ENCODE measurements around the gene KIRREL3.

The KIRREL3 gene

GRCh38 chr11:126417091-126417862, 583.3 kb downstream of the KIRREL3 start:
- no peaks in the 10 kb centered on the region for H3K9me3 ChIP-seq (ENCODE audit: low read depth, low read length)
- peaks cover 10% of the 10 kb centered on the region for H3K36me3 ChIP-seq (ENCODE audit: insufficient read depth, low read length)
- TF ChIP-seq FOXP2 (optimal IDR thresholded peaks at IDR 0.05; ENCODE audit: control extremely low read depth, extremely low read length, insufficient read depth) (no peak), POLR2AphosphoS5 (IDR thresholded peaks at IDR 0.05; ENCODE audit: borderline replicate concordance, low read depth, low read length) (no peak), EZH2 (IDR thresholded peaks at IDR 0.05) (no peak)
- no peak overlapping the region for H3K27ac ChIP-seq
- DNase-seq (ENCODE audit: low read depth, low spot score), result no peak
- no peak overlapping the region for H3K4me3 ChIP-seq
- no peak overlapping the region for H3K9ac ChIP-seq (ENCODE audit: insufficient read length)

- no peak overlapping the region for H3K4me3 ChIP-seq
- H3K36me3 ChIP-seq (ENCODE audit: insufficient read depth, low read length), result peaks cover 10% of the 10 kb centered on the region
- H3K27ac ChIP-seq, result no peak overlapping the region
- H3K9me3 ChIP-seq (ENCODE audit: low read depth, low read length), result no peaks in the 10 kb centered on the region
- TF ChIP-seq EZH2 (IDR thresholded peaks at IDR 0.05), result no peak
- no peak for TF ChIP-seq FOXP2 (optimal IDR thresholded peaks at IDR 0.05; ENCODE audit: control extremely low read depth, extremely low read length, insufficient read depth)
- TF ChIP-seq POLR2AphosphoS5 (IDR thresholded peaks at IDR 0.05; ENCODE audit: borderline replicate concordance, low read depth, low read length), result no peak
- DNase-seq (ENCODE audit: low read depth, low spot score), result no peak
- no peak overlapping the region for H3K9ac ChIP-seq (ENCODE audit: insufficient read length)
Measured at GRCh38 chr11:126416542-126417090, 584.0 kb downstream of the KIRREL3 start.

DNA sequence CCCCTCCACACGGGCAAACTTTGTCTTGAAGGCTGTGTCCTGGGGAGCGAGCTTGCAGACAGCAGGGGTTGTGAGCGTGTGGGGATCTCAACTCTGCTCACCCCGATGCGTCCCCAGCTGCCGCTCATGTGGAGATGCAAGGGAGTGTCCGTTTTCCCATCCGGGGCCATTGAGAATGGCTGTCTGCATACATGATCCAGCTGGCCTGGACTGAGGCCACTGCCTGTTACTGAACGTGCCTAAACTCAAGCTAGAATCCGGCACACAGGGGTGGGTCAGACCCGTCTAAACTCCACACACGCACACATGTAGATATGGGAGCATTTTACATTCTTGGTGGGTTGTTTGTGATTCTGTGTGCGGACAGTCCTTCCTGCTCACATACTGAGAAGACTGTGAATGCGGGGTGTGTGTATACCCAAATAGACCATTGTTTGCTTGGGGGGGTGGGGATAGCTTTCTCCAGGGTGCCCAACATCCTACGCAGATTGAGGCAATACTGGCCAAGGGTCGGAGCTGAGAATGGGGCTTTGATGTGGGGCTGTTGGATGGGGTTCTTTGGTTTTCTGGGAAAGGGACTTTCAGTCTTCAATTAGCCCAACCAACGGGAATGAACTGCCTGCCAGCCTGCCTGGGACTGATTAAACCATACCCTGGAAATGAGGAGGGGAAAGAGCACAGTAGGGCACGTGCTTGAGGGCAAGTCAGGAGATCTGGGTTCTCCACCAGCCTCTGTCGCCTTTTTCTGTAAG, 584.7 kb downstream of the KIRREL3 start:
- Histone ChIP-seq H3K27ac (no peak overlapping the region), H3K9me3 (ENCODE audit: low read depth, low read length) (no peaks in the 10 kb centered on the region), H3K36me3 (ENCODE audit: insufficient read depth, low read length) (peaks cover 10% of the 10 kb centered on the region), H3K9ac (ENCODE audit: insufficient read length) (no peak overlapping the region), H3K4me3 (no peak overlapping the region)
- DNase-seq (ENCODE audit: low read depth, low spot score), result no peak
- TF ChIP-seq EZH2 (IDR thresholded peaks at IDR 0.05), result no peak

DNA sequence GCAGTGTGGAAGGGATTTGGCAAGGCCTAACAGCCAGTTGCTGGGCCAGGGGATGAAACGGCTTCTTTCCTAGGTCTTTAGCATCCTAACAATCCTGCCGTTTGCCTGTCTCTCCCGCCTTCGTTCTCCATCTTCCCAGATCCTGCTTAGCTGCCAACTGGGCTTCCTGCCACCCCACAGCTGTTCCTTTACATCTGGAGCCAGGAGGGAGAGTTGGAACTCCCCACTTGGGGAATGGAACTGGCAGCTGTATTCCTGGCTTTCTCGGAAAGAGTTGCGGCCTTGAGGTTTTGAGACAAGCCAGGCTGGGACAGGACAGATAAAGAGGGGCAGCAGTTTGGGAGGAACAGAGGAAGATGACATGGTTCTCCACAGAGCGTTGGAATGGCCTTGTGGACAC, 585.4 kb downstream of the KIRREL3 start:
- Histone ChIP-seq H3K36me3 (ENCODE audit: insufficient read depth, low read length) (peaks cover 13% of the 10 kb centered on the region), H3K9me3 (ENCODE audit: low read depth, low read length) (no peaks in the 10 kb centered on the region), H3K27ac (no peak overlapping the region), H3K9ac (ENCODE audit: insufficient read length) (no peak overlapping the region), H3K4me3 (no peak overlapping the region)
- TF ChIP-seq FOXP2 (optimal IDR thresholded peaks at IDR 0.05; ENCODE audit: control extremely low read depth, extremely low read length, insufficient read depth), result no peak
- no peak for DNase-seq (ENCODE audit: low read depth, low spot score)

- Histone ChIP-seq H3K27ac (no peak overlapping the region), H3K4me3 (no peak overlapping the region), H3K9me3 (ENCODE audit: low read depth, low read length) (no peaks in the 10 kb centered on the region), H3K36me3 (ENCODE audit: insufficient read depth, low read length) (peaks cover 16% of the 10 kb centered on the region), H3K9ac (ENCODE audit: insufficient read length) (no peak overlapping the region)
- no peak for DNase-seq (ENCODE audit: low read depth, low spot score)
- TF ChIP-seq POLR2AphosphoS5 (IDR thresholded peaks at IDR 0.05; ENCODE audit: borderline replicate concordance, low read depth, low read length), result no peak
Measured at GRCh38 chr11:126414615-126415014, 586.0 kb downstream of the KIRREL3 start.

DNA sequence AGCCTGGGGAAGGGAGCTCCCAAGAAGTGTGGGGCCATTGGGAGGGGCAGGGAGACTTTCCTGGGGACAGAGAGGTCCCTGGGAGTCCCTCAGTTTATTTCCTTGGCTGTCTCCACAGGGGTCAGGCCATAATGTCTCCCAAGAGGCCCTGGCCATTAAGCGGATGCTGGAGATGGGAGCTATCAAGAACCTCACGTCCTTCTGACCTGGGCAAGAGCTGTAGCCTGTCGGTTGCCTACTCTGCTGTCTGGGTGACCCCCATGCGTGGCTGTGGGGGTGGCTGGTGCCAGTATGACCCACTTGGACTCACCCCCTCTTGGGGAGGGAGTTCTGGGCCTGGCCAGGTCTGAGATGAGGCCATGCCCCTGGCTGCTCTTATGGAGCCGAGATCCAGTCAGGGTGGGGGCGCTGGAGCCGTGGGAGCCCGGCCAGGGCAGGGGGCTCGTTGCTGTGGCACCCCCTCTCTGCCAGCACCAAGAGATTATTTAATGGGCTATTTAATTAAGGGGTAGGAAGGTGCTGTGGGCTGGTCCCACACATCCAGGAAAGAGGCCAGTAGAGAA, 586.6 kb downstream of the KIRREL3 start:
- Histone ChIP-seq H3K27ac (no peak overlapping the region), H3K9me3 (ENCODE audit: low read depth, low read length) (no peaks in the 10 kb centered on the region), H3K4me3 (no peak overlapping the region), H3K36me3 (ENCODE audit: insufficient read depth, low read length) (peaks cover 19% of the 10 kb centered on the region), H3K9ac (ENCODE audit: insufficient read length) (no peak overlapping the region)
- no peak for DNase-seq (ENCODE audit: low read depth, low spot score)
- TF ChIP-seq POLR2AphosphoS5 (IDR thresholded peaks at IDR 0.05; ENCODE audit: borderline replicate concordance, low read depth, low read length) (no peak), EZH2 (IDR thresholded peaks at IDR 0.05) (no peak), FOXP2 (optimal IDR thresholded peaks at IDR 0.05; ENCODE audit: control extremely low read depth, extremely low read length, insufficient read depth) (no peak)

- H3K9ac ChIP-seq (ENCODE audit: insufficient read length), result no peak overlapping the region
- H3K4me3 ChIP-seq, result no peak overlapping the region
- TF ChIP-seq EZH2 (IDR thresholded peaks at IDR 0.05) (no peak), FOXP2 (optimal IDR thresholded peaks at IDR 0.05; ENCODE audit: control extremely low read depth, extremely low read length, insufficient read depth) (no peak), POLR2AphosphoS5 (IDR thresholded peaks at IDR 0.05; ENCODE audit: borderline replicate concordance, low read depth, low read length) (no peak)
- no peaks in the 10 kb centered on the region for H3K9me3 ChIP-seq (ENCODE audit: low read depth, low read length)
- no peak for DNase-seq (ENCODE audit: low read depth, low spot score)
- no peak overlapping the region for H3K27ac ChIP-seq
- peaks cover 24% of the 10 kb centered on the region for H3K36me3 ChIP-seq (ENCODE audit: insufficient read depth, low read length)
Measured at GRCh38 chr11:126413426-126413825, 587.1 kb downstream of the KIRREL3 start.

DNA sequence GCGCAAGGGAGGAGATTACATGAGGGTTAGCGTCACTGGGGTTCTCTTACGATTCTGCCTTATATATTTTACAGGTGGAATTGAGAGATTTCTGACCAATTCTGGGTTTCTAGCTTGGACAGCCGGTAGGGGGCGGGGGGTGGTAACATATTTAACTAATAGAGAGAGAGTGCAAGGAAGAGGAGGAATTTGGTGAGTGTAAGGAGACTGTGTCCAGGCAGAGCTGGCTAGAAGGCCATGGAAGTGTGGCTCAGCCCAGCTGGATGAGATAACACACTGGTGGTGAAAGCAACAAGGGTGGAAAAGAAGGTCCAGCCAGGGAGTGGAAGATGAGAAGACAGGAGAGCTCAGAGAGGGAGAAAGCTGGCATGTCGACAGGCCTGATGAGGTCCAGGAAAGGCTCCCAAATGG, 588.6 kb downstream of the KIRREL3 start:
- Histone ChIP-seq H3K27ac (no peak overlapping the region), H3K9ac (ENCODE audit: insufficient read length) (no peak overlapping the region), H3K36me3 (ENCODE audit: insufficient read depth, low read length) (peaks cover 32% of the 10 kb centered on the region), H3K9me3 (ENCODE audit: low read depth, low read length) (no peaks in the 10 kb centered on the region), H3K4me3 (no peak overlapping the region)
- no peak for DNase-seq (ENCODE audit: low read depth, low spot score)
- no peak for TF ChIP-seq EZH2 (IDR thresholded peaks at IDR 0.05)
- no peak for TF ChIP-seq POLR2AphosphoS5 (IDR thresholded peaks at IDR 0.05; ENCODE audit: borderline replicate concordance, low read depth, low read length)
- TF ChIP-seq FOXP2 (optimal IDR thresholded peaks at IDR 0.05; ENCODE audit: control extremely low read depth, extremely low read length, insufficient read depth), result no peak

Data from SK-N-MC (cell line).